Measurements from ENCODE around the gene INHA.
A peak's percentile ranks its signal among the peaks of the same experiment; 100 is the strongest.

DNA sequence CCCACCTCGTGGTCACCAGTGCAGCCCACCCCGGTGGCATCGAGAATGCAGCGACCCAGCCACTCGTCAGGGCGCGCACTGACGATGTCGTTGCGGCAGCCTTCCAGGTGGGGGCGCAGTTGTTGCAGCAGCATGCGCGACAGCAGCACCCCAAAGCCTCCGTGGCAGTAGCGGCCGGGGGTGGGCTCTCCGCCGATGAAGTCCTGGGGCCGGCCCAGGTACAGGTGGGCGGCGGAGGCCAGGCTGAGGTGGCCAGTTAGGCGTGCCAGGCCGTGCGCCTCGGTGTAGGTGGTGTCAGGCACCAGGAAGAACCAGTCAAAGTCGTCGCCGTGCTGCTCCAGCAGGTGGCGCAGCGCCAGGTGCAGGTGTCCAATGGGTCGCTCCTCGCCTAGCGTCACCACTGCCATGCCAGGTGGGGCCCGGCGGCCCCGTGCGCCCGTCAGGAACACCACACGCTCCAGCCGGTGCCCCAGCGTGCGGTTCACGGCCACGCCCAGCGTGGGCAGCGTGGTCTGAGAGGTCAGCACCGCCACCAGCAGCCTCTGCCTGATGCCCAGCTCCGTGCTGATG lies 30.4 kb upstream of the INHA start:
- TF ChIP-seq, protein P1, sequence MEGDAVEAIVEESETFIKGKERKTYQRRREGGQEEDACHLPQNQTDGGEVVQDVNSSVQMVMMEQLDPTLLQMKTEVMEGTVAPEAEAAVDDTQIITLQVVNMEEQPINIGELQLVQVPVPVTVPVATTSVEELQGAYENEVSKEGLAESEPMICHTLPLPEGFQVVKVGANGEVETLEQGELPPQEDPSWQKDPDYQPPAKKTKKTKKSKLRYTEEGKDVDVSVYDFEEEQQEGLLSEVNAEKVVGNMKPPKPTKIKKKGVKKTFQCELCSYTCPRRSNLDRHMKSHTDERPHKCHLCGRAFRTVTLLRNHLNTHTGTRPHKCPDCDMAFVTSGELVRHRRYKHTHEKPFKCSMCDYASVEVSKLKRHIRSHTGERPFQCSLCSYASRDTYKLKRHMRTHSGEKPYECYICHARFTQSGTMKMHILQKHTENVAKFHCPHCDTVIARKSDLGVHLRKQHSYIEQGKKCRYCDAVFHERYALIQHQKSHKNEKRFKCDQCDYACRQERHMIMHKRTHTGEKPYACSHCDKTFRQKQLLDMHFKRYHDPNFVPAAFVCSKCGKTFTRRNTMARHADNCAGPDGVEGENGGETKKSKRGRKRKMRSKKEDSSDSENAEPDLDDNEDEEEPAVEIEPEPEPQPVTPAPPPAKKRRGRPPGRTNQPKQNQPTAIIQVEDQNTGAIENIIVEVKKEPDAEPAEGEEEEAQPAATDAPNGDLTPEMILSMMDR (conservative IDR thresholded peaks at IDR 0.05; ENCODE audit: low read depth, low read length) = peak; percentile 100
- TF ChIP-seq EZH2phosphoT487 (IDR thresholded peaks at IDR 0.05; ENCODE audit: borderline replicate concordance, low read length) = no peak
